ENCODE measurements around the gene FARS2. TPM values are rescaled to one million over a fixed set of nuclear protein-coding genes. Genes with fewer than 3 reads are reported as not detected.

The FARS2 gene
- total and polyA plus RNA-seq, 2 donors (not counting 1 experiment from before 2014, with no cell fraction given): 33.0 to 35.5 TPM

- intact Hi-C loops (cut with micrococcal nuclease): no loop called here
- ATAC-seq (ENCODE audit: low read depth) (no peak), DNase-seq (no peak)
- H3K27me3 ChIP-seq (replicated peaks in 1 of 4; ENCODE audit: control extremely low read depth in 1 of 4, control insufficient read depth in 3 of 4, insufficient read depth in 4 of 4, low read length in 3 of 4): no peaks in the 10 kb centered on the region
- H3K9me3 ChIP-seq (ENCODE audit: control extremely low read depth in 1 of 3, control insufficient read depth in 2 of 3, insufficient read depth in 1 of 3, low read length in 2 of 3): no peaks in the 10 kb centered on the region
- no peak overlapping the region for H3K4me3 ChIP-seq (ENCODE audit: control extremely low read depth in 1 of 5, extremely low read depth in 1 of 5, insufficient read depth in 1 of 5, low read depth in 2 of 5, low read length in 4 of 5)
- no peaks in the 10 kb centered on the region for H3K27me3 Mint-ChIP-seq
- H3K27ac Mint-ChIP-seq: no peak overlapping the region
- no peaks in the 10 kb centered on the region for H3K36me3 ChIP-seq (replicated peaks in 1 of 2; ENCODE audit: control extremely low read depth in 1 of 2, control insufficient read depth in 1 of 2, extremely low read depth in 1 of 2, insufficient read depth in 2 of 2, low read length in 1 of 2)
- POLR2A ChIA-PET: no interaction called here
- CTCF ChIA-PET: interaction anchor here (1.6 kb wide), 1 partner anchor 255 kb away, joined by 10 read pairs; no protein-coding TSS in a partner anchor
- peaks cover 14% of the 10 kb centered on the region for H3K79me2 ChIP-seq (ENCODE audit: control insufficient read depth, insufficient read depth, low read length)
- H4K20me1 ChIP-seq (ENCODE audit: control insufficient read depth, insufficient read depth, low read length, poor library complexity, severe bottlenecking): no peaks in the 10 kb centered on the region
- H3K4me2 ChIP-seq (replicated peaks; ENCODE audit: low read depth, low read length, poor library complexity, severe bottlenecking): no peak overlapping the region
- WGBS (ENCODE audit: insufficient coverage): no CpG with 5 or more reads among the region's 2 CpGs
- no peak for TF ChIP-seq EZH2 (IDR thresholded peaks at IDR 0.05; ENCODE audit: borderline replicate concordance, insufficient read depth, low read depth, low read length, poor library complexity, severe bottlenecking)
- no peak for TF ChIP-seq CTCF (IDR thresholded peaks at IDR 0.05)
- no peak overlapping the region for H3K27ac ChIP-seq (ENCODE audit: low read length in 2 of 2)
- H3K9ac ChIP-seq (ENCODE audit: low read length): no peak overlapping the region
- H2AFZ ChIP-seq (ENCODE audit: insufficient read depth, low read depth, low read length, poor library complexity, severe bottlenecking): no peak overlapping the region
- H3K4me3 Mint-ChIP-seq: no peak overlapping the region
- no peaks in the 10 kb centered on the region for H3K4me1 ChIP-seq (ENCODE audit: control insufficient read depth in 2 of 2, insufficient read depth in 2 of 2, low read length in 2 of 2)
- H3K9me3 Mint-ChIP-seq (ENCODE audit: insufficient read depth): no peaks in the 10 kb centered on the region
- H3K4me1 Mint-ChIP-seq: peaks cover 4% of the 10 kb centered on the region
Measured at GRCh38 chr6:5399391-5399790, 138.1 kb downstream of the FARS2 start.

- Mint-ChIP-seq H3K4me3 (no peak overlapping the region), H3K27ac (no peak overlapping the region)
Measured at GRCh38 chr6:5401845-5402738, 140.8 kb downstream of the FARS2 start.

More at GRCh38 chr6:5401845-5402738, 140.8 kb downstream of the FARS2 start:
- peak; percentile 18 for DNase-seq
- ChIA-PET POLR2A (no interaction called here), CTCF (interaction anchor here (0.7 to 6.2 kb wide), 10 partner anchors 11 to 345 kb away, joined by 3 to 54 read pairs (median 4); no protein-coding TSS in a partner anchor)
- Histone ChIP-seq H2AFZ (ENCODE audit: insufficient read depth, low read depth, low read length, poor library complexity, severe bottlenecking) (no peak overlapping the region), H3K9ac (ENCODE audit: low read length) (no peak overlapping the region), H3K27ac (ENCODE audit: low read length in 2 of 2) (no peak overlapping the region), H3K36me3 (replicated peaks in 1 of 2; ENCODE audit: control extremely low read depth in 1 of 2, control insufficient read depth in 1 of 2, extremely low read depth in 1 of 2, insufficient read depth in 2 of 2, low read length in 1 of 2) (no peaks in the 10 kb centered on the region), H4K20me1 (ENCODE audit: control insufficient read depth, insufficient read depth, low read length, poor library complexity, severe bottlenecking) (no peaks in the 10 kb centered on the region), H3K4me2 (replicated peaks; ENCODE audit: low read depth, low read length, poor library complexity, severe bottlenecking) (no peak overlapping the region), H3K79me2 (ENCODE audit: control insufficient read depth, insufficient read depth, low read length) (peaks cover 14% of the 10 kb centered on the region), H3K4me3 (ENCODE audit: control extremely low read depth in 1 of 5, extremely low read depth in 1 of 5, insufficient read depth in 1 of 5, low read depth in 2 of 5, low read length in 4 of 5) (no peak overlapping the region), H3K4me1 (ENCODE audit: control insufficient read depth in 2 of 2, insufficient read depth in 2 of 2, low read length in 2 of 2) (no peaks in the 10 kb centered on the region), H3K27me3 (replicated peaks in 1 of 4; ENCODE audit: control extremely low read depth in 1 of 4, control insufficient read depth in 3 of 4, insufficient read depth in 4 of 4, low read length in 3 of 4) (no peaks in the 10 kb centered on the region), H3K9me3 (ENCODE audit: control extremely low read depth in 1 of 3, control insufficient read depth in 2 of 3, insufficient read depth in 1 of 3, low read length in 2 of 3) (no peaks in the 10 kb centered on the region)
- TF ChIP-seq EZH2 (IDR thresholded peaks at IDR 0.05; ENCODE audit: borderline replicate concordance, insufficient read depth, low read depth, low read length, poor library complexity, severe bottlenecking) (no peak), CTCF (IDR thresholded peaks at IDR 0.05) (peak; percentile 73)
- Mint-ChIP-seq H3K4me1 (peaks cover 4% of the 10 kb centered on the region), H3K9me3 (ENCODE audit: insufficient read depth) (no peaks in the 10 kb centered on the region), H3K27me3 (no peaks in the 10 kb centered on the region)
- no peak for ATAC-seq (ENCODE audit: low read depth)
- intact Hi-C loops (cut with micrococcal nuclease): loop anchor here (1.0 kb wide), 1 partner anchor 259 kb away; no protein-coding TSS in a partner anchor
- WGBS (ENCODE audit: insufficient coverage): no CpG with 5 or more reads among the region's 4 CpGs
